Stimulated activated CD8-positive, alpha-beta memory T cell treated with anti-CD3 and anti-CD28 coated beads, Interleukin-4, amount 100 ng/mL, for 24 hours (primary cell): ENCODE results near the gene ABCF2.

Source experiments
- DNase-seq: peaks from one replicate; pipeline ENCODE4 v3.0.0-alpha.2; 2020; ENCODE audit warnings: low read depth

ABCF2 gene

DNA sequence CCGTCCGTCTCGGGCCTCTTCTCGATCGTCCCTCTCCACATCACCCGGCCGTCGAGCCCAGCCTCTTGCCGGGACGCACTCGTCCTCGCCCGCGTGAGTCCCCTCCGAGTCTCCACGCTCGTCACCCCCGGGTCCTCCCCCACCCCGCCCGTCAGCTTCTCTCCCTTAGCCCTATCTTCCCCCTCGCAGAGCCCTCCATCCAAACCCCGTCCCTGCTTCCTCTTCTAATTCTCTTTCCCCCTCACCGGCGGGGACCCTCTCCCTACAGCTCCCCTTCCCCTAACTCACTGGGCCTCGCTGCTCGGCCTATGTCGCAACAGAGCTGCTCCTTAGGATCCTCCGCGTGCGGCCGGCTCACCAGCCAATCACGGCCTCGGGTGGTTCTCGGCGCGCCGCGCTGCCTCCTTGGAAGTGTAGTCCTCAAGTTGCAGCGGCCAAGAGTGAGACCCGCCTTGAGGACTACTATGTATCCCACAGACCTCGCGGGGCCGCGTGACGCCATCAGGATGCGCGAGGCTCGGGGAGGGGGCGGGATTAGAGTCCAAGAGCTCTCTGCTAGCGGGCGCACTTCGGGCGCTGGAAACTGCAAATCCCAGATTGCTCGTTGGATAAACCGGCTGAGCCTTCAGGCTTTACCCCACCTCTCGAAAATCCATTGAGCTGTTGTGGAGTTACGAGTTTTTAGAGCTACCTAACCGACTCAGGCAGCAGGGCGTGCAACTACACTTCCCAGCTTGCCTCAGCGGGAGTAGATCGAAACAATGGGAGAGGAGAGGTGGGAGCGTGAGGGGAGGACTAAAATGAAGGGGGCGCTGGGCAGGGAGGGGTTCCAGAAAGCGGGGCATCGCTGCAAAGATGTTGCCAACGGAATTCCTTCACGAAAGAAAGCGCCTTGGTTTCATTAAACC, at the start of gene ABCF2:
Gene ABCF2, minus strand, starts transcription at position 331 of the 908 bp plus-strand sequence. CDS start 747 bp downstream, outside the sequence.
- peak; percentile 98 for DNase-seq

DNA sequence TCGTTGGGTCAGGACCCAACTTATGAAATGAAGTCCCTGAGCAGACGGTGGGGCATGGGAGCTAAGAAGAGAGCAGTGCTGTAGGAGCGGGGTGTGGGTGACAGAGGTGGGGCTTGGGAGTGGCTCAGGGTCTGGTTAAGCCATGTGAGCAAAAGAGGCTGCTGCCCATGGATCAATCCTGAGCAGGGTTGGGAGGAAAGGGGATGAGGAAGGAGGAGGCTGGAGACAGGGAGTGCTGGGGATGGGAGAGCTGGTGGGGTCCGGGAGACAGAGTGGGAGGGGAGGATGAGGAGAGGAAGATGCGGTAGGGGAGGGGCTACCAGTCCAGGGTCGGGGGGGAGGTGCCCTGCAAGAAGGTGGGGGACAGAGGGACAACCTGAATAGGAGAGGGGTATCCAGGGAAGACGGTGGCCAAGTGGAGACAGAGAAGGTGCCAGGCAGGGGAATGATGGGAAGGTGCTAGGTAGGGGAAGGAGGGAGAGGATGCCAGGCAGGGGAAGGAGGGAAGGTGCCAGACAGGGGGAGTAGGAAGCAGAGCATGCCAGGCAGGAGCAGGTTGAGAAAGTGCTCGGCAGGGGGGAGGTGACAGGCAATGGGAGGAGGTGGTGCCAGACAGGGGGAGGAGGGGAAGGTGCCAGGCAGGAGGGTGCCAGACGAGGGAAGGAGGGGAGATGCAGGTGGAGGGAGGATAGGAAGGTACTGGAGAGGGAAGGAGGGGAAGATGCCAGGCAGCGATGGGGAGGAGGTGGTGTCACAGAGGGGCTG, 49.0 kb upstream of the ABCF2 start:
- no peak for DNase-seq

DNA sequence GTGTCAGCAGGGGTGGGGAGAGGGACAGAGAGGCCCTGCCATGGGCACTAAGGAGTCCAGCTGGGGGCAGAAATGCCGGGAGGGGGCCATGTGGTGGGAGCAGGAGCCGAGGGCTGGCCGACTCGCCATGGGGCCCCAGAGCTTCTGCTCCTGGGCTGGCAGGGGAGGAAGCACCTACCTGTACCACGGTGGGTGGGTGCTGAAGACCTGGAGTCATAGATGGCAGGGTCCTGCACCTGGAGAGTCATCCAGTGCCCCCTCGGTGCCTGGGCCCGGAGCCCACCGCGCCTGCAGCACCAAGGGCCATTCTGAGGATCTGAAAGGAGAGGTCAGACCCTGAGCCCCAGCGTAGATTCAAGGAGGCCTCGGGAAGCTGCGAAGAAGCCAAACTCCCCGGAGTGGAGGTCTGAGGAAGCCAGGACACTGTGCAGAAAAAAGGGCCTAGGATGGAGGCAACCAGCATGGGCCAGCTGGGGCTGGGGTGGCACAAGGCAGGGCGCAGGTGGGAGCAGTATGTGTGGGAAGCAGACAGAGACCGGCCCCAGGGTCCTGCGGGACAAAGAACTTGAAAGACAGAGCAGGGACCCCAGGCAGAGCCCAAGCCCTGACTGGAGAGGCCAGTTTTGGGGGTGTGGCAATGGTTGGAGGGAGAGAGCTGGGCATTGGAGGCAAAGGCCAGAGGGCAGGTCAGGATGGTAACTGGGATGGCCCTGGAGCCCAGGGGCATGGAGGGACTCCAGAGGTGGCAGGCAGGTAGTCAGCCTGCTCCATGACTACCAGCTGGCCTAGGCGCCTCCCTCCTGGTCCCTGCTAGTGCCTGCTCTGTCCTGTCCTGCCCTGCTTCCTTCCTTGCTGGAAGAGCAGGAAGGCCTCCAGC, 48.2 kb upstream of the ABCF2 start:
- no peak for DNase-seq

DNA sequence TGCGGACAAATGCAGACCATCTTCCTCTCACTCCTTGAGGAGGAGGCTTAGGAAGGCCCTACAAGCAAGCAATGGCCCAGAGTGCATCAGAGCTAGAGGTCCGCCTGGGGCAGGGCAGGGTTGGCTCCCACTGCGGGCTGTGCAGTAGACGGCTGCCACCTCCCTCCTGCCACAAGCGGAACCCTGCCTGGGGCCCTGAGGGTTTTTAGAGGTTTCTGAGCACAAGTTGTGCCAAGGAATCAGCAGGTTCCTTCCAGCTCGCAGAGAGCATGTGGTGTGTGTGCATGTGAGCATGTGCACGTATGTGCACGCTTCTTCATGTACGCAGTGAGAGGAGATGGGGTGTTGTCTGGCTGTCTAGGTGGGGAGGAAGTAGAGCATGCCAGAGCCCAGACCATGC, 47.4 kb upstream of the ABCF2 start:
- DNase-seq, result no peak

DNA sequence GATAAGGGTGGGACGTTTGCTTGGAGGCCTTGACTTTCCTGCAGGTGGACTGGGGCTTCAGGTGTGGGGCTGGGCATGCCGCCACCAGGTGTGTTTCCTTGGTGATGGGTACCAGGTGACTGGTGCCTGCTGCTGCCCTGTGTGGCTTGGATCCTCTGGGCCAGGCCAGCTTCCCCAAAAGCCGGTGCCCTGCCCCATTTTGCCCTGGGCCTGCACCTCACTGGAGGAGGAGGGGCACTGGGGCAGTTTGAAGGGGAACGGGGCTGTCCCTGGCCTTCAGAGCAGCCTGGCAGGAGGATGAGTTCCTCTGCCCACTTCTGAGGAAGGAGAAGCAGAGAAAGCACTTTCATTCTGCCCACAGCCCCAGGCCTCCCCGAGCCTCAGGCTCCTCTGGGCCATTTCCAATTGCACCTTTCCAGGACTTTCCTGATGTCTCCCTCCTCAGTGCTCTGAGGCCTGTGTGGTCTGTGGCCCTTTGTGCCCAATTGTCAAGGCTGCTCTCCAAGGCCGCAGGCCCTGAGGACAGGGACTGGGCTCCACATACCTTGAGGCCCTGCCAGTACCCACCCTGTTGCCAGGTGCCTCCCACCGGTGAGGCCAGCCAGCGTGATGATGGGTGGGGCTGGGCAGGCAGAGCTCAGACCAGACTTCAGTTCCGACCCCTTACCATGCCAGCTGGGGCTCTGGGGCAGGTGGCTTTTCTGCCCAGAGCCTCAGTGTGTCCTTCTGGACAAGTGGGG, 46.8 kb upstream of the ABCF2 start:
- DNase-seq, result no peak

DNA sequence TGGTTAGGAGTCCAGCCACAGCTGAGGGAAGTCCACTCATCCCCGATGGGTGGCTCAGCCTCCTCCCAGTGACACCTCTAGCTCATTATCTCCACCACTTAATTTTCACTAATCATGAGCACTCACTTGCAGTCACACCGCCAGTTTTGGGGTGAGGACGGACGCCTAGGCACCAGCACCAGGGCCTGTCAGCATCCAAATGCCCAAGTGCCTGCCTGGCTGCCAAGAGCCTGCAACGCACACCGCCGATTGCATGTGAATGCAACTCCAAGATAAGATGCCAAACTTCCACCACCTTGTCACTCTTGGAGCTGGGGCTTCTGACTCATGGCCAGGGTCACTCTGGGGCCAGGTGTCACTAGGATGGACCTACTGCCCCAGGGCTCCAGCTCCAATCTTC, 45.9 kb upstream of the ABCF2 start:
- no peak for DNase-seq

DNA sequence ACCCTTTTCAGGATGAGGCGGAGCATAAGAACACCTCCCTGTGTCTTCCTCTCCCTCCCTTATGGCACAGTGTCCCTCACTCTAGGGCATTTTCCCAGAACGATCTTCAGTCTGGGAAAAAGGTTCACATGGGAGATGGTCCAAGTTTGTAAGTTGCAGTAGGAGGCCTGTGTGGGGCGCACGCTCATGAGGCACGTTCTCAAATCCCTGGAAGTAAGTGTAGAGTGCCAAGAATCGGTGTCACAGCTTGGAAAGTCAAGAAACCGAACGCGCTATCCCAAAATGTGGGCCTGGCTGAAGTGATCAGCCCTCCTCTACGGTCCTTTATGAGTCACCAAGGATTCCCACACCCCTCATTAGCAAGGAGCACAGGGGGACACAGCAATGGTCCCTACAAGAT, 45.4 kb upstream of the ABCF2 start:
- DNase-seq, result no peak

DNA sequence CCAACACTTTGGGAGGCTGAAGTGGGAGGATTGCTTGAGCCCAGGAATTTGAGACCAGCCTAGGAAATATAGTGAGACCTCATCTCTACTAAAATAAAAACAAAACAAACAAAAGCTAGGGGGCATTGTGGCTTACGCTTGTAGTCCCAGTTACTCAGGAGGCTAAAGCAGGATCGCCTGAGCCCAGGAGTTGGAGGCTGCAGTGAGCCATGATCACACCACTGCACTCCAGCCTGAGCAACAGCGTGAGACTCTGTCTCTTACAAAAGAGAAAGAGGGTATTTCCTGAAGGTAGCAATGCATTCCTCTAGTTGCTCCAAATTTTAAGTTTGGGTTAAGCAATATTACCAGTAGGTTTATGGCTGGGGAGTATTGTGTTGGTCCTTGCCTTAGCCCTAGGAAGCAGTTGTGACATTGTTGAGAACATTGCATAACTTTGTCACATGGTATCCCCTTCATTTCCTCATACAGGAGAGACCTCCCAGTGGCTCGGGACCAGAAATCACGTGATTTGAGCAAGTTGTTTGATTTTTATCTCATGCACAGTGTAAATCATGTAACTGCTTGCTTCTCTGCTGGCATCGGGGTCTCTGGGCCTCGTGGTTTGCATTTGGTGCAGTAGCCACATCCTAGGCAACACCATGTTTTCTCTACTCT, 44.8 kb upstream of the ABCF2 start:
- DNase-seq, result no peak

DNA sequence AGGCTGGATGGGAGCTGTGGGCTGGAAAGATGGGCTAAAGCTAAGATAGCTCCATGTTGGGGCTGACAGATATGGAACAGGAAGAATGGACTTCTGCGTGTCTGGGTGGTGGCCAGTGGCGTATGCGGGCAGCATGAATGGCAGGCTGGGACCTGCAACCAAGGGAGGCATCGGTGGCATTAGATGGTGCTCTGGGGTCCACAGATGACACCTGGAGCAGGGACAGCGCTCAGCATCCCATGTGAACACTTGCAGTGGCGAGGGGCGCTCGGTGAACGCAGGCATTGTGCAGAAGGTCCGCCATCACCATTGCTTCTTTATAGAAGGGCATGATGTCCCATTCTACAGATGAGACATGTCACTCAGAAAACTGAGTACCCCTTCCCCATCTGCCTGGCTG, 42.5 kb upstream of the ABCF2 start:
- no peak for DNase-seq

DNA sequence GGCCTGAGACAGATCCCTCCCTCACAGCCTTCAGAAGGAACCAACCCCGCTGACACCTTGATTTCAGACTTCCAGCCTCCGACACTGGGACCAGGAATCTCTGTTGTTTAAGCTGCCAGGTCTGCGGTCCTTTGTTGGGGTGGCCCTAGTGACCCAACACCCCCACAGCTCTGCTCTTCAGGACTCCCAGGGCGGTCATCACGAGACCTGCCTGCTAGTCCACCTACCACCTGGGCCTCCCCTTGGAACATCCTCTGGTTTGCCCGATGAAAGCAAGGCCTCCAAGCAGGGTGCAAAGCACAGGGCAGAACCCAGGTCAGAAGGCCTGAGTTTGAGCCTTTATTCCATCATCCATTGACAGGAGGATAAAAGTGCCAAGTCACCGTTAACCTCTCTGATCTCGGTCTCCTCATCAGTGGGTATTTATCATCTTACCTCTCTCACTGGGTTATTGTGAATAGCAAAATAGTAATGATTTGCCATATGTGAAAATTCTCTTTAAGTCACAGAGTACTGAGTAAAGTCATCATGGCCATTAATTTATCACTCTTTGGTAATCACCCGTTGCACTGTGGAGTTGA, 38.4 kb upstream of the ABCF2 start:
- DNase-seq, result no peak

DNA sequence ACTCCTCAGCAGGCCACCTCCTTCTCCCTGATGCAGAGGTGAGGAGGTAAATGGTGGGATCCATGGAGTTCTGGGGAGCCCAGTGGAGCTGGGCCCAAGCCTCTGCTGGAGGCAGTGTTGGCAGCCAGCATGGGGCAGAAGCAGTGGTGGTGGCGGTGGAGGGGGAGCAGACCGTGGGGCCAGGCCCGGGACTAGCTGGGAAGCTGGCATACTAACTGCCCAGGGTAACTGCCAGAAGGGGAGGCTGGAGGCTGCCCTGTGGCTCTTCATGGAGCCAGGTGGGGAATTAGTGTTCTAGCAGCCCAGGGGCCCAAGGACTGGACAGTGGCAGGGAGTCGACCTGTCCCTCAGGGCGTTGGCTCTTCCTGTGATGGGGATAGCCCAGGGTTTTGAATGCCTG, 37.6 kb upstream of the ABCF2 start:
- no peak for DNase-seq

DNA sequence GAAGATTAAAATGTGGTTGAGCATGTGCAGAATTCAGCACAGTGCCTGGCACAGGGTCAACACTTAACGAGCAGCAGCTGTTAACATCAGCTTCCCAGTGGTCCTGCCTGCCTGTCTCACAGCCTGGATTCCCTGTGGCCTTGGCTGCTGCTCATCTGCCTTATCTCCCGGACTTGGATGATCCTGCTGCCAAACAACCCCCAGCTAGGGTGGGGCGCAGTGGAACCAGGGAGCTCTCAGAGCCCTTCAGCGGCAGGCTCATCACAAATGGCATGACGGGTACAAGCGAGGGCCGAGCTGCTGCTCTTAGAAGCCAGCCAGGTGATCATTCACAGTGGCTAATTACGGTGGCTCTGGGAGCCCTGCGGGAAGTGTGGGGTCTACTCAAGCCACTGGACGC, 34.5 kb upstream of the ABCF2 start:
- DNase-seq, result no peak

DNA sequence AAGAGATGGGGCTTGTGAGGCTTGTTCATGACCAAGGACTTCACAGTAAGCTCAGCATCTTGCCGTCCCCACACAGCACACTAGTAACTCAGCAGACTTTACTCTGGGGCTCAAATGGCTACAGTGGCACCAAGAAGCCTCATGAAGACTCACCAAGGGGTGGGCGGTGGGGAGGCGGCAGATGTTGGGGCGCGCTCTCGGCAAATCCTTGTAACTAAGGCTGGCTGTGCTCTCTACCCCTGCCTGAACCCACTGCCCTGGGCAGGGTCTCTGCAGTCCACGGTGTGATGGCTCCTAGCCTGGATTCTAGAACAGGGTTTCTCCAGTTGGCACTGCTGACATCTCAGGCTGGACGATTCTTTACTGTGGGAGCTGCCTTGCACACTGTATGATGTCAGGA, 33.9 kb upstream of the ABCF2 start:
- no peak for DNase-seq

DNA sequence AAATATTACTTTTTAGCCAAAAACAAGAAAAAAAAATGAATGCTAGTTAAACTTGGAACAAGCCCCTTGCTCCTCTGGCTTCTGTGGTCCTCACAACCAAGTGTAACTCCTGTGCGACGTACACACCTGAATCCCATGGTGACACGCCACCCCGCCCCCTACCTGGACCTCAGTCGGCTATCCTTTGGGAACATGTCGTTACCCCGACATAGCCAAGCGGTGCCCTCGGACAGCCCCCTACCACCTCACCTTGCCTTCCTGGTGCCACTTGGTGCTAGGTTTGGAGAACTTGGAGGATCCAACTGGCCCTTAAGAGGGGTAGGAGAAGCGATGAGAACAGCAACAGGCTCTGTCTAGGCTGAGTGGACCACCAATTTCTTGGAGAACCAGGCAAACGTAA, 33.5 kb upstream of the ABCF2 start:
- DNase-seq, result no peak

DNA sequence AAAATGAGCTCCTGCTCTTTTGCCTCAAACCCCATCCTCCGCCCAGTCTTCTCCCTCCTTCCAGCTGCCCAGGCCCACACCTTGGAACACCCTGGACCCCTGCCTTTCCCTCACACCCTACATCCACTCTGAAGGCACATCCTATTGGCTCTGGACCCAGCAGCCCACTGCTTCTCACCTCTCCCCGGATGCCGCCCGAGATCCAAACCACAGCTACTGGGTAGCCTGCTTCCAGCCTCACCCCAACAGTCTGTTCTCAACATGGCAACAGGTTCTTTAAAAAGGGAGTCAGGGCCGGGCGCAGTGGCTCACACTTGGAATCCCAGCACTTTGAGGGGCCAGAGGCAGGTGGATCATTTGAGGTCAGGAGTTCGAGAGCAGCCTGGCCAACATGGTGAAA, 31.0 kb upstream of the ABCF2 start:
- no peak for DNase-seq

DNA sequence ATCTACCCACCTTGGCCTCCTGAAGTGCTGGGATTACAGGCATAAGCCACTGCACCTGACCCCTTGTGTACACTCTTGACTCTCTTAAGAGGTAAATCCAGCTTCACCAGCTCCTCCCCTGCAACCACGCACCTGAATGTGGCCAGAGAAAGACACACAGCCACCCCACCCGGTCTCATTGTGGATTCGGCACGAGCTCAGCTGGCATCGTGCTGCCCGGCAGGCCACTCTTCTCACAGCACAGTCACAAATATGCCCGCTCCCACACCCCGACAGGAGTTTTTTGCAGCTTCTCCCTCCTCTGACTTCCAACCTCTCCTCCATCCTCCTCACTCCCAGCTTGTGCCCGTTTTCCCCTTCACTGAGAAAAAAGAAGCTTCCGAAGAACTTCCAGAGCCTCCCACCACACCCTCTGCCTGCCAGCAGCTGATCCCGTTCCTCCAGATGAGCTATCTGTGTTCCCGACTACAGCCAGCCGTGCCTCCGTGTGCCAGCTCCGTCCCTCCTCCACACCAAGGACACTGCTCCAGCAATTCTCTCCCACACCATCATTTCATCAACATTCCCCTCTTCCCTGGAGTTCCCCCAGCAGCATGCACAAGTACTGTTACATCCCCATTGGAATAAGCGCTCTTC, 29.5 kb upstream of the ABCF2 start:
- DNase-seq, result no peak

DNA sequence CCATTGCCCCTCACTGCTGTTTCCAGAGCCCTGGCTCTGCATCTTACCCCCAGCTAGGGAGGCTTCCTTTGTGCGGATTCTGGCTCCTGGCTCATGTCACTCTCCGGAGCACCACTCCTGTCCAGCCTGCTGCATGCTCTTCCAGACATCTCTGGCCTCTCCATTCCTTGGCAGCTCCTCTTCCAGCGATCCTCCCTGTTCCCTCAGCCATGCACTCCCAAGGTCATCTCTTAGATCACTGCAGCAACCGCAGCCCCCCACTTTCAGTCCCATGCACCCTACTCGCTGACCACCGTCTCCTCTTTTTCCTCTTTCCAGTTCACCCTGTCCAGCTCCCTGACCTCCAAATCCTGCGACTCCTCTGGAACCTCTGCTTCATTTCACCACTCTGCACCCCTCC, 28.4 kb upstream of the ABCF2 start:
- DNase-seq, result no peak

DNA sequence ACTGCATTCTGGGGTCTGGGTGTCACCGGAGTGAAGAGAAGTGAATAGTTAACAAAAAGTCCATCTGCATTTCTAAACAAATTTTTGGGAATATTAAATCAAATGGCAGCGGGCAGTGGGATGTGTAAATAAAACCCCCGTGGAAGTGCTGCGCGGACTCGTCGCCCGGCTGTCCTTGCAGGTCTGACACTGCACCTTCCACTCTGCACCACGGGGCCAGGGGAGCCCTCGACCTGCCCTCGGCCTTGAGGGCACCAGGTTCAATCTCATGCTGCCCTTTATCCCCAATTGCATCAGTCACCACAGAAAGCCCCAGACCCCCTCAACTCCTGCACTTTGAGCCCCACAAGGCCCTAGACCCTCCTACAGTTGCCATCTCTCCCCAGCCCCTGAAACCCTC, 27.8 kb upstream of the ABCF2 start:
- DNase-seq, result no peak

DNA sequence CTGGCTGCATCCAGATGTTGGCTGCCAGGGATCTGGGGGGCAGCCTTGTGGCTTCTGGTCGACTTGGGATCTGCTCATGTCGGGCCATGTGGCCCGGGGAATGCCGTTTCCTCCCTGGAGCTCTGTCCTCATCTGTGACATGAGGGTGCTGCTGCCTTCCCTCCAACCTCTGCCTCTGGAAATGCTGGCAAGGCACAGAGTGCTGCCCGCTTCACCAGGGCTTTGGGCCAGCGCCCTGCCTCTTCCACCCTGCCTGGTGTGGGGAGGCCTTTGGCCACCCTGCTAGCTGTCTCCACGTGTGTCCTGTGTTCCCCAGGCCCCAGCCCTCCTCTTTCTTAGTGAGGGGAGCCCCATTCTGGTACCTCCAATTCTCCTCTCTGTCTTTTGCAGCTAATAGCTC, 27.3 kb upstream of the ABCF2 start:
- DNase-seq, result no peak
